ENCODE data around the gene TBC1D3I. TPM values are rescaled to one million over a fixed set of nuclear protein-coding genes. Genes with fewer than 3 reads are reported as not detected.

TBC1D3I gene
- total and polyA plus RNA-seq, 4 donors, result 0.11 to 0.17 TPM; not detected in 2

DNA sequence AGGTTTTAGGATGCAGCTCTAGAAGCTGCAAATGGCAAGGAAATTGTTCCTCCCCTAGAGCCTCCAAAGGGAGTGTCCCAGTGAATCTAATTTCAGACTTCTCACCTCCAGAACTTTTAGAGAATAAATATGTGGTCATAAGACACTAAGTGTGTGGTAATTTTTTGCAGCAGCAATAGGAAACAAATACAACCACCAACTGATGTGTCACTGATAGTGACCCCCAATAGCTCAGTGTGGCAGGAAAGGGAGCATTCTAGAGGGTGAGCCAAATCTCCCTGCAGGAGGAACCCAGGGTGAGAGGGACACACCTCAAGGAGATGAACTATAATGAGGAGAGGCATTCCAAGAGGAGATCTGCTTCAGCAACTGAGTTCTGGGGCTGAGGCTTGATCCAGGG is 49.5 kb downstream of the TBC1D3I start:
- TF ChIP-seq, protein P1, sequence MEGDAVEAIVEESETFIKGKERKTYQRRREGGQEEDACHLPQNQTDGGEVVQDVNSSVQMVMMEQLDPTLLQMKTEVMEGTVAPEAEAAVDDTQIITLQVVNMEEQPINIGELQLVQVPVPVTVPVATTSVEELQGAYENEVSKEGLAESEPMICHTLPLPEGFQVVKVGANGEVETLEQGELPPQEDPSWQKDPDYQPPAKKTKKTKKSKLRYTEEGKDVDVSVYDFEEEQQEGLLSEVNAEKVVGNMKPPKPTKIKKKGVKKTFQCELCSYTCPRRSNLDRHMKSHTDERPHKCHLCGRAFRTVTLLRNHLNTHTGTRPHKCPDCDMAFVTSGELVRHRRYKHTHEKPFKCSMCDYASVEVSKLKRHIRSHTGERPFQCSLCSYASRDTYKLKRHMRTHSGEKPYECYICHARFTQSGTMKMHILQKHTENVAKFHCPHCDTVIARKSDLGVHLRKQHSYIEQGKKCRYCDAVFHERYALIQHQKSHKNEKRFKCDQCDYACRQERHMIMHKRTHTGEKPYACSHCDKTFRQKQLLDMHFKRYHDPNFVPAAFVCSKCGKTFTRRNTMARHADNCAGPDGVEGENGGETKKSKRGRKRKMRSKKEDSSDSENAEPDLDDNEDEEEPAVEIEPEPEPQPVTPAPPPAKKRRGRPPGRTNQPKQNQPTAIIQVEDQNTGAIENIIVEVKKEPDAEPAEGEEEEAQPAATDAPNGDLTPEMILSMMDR (IDR thresholded peaks at IDR 0.05; ENCODE audit: low read depth, low read length, missing input control), result no peak
- TF ChIP-seq YY1 (IDR thresholded peaks at IDR 0.05), result no peak
- TF ChIP-seq, protein P2, sequence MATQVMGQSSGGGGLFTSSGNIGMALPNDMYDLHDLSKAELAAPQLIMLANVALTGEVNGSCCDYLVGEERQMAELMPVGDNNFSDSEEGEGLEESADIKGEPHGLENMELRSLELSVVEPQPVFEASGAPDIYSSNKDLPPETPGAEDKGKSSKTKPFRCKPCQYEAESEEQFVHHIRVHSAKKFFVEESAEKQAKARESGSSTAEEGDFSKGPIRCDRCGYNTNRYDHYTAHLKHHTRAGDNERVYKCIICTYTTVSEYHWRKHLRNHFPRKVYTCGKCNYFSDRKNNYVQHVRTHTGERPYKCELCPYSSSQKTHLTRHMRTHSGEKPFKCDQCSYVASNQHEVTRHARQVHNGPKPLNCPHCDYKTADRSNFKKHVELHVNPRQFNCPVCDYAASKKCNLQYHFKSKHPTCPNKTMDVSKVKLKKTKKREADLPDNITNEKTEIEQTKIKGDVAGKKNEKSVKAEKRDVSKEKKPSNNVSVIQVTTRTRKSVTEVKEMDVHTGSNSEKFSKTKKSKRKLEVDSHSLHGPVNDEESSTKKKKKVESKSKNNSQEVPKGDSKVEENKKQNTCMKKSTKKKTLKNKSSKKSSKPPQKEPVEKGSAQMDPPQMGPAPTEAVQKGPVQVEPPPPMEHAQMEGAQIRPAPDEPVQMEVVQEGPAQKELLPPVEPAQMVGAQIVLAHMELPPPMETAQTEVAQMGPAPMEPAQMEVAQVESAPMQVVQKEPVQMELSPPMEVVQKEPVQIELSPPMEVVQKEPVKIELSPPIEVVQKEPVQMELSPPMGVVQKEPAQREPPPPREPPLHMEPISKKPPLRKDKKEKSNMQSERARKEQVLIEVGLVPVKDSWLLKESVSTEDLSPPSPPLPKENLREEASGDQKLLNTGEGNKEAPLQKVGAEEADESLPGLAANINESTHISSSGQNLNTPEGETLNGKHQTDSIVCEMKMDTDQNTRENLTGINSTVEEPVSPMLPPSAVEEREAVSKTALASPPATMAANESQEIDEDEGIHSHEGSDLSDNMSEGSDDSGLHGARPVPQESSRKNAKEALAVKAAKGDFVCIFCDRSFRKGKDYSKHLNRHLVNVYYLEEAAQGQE (IDR thresholded peaks at IDR 0.05), result no peak
- no peak for TF ChIP-seq GABPA (IDR thresholded peaks at IDR 0.05 in 1 of 2, conservative IDR thresholded peaks at IDR 0.05 in 1 of 2)
- H3K27ac ChIP-seq (ENCODE audit: low read depth in 1 of 2, low read length in 2 of 2), result no peak overlapping the region
- no peaks in the 10 kb centered on the region for H3K36me3 ChIP-seq (ENCODE audit: control insufficient read depth in 4 of 4, insufficient read depth in 3 of 4, low read depth in 1 of 4, low read length in 3 of 4)
- H3K4me1 ChIP-seq (ENCODE audit: control insufficient read depth in 4 of 4, insufficient read depth in 4 of 4, low read length in 3 of 4), result no peaks in the 10 kb centered on the region
- no peak overlapping the region for H3K9ac ChIP-seq (ENCODE audit: low read depth in 1 of 2, low read length in 2 of 2)
- H3K27me3 ChIP-seq (ENCODE audit: control insufficient read depth in 4 of 4, insufficient read depth in 4 of 4, low read length in 3 of 4), result no peaks in the 10 kb centered on the region
- no peak for DNase-seq (ENCODE audit: low spot score)
- H3K9me3 ChIP-seq (ENCODE audit: control insufficient read depth in 4 of 4, low read length in 3 of 4), result peaks cover 0 to 2% (median 0%) of the 10 kb centered on the region in 4 donors
- no peak overlapping the region for H3K4me3 ChIP-seq (ENCODE audit: low read depth in 1 of 3, low read length in 3 of 3)

DNA sequence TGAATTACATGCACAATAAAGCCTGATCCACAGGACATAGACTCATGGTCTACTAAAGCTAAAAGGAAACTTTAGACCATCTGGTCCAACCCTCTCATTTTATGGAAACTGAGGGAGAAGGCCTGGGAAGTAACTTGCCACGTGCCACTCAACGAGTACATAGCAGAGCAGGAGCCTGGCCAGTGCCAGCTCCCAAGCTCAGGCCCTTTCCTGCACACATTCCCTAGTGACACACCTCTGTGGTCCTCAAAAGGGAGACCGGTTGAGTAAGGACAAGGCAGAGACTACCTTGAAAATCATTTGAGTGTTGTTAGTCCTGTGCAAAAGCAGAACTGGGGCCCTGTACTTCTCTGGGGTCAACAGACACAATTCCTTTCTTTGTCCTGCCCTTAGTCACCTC is 50.7 kb downstream of the TBC1D3I start:
- H3K27ac ChIP-seq (ENCODE audit: low read depth in 1 of 2, low read length in 2 of 2), result no peak overlapping the region
- no peak overlapping the region for H3K4me3 ChIP-seq (ENCODE audit: low read depth in 1 of 3, low read length in 3 of 3)
- H3K27me3 ChIP-seq (ENCODE audit: control insufficient read depth in 4 of 4, insufficient read depth in 4 of 4, low read length in 3 of 4), result no peaks in the 10 kb centered on the region
- no peak overlapping the region for H3K9ac ChIP-seq (ENCODE audit: low read depth in 1 of 2, low read length in 2 of 2)
- TF ChIP-seq EGR1 (IDR thresholded peaks at IDR 0.05; ENCODE audit: low read depth in 2 of 2) (no peak), HNF4A (conservative IDR thresholded peaks at IDR 0.05) (no peak), RXRA (IDR thresholded peaks at IDR 0.05) (no peak), RAD21 (IDR thresholded peaks at IDR 0.05) (no peak), HNF4G (IDR thresholded peaks at IDR 0.05) (no peak), SP1 (IDR thresholded peaks at IDR 0.05) (no peak), FOXA2 (IDR thresholded peaks at IDR 0.05) (no peak), NR2F2 (IDR thresholded peaks at IDR 0.05) (no peak), YY1 (IDR thresholded peaks at IDR 0.05) (no peak), GABPA (IDR thresholded peaks at IDR 0.05 in 1 of 2, conservative IDR thresholded peaks at IDR 0.05 in 1 of 2) (no peak), FOXA1 (IDR thresholded peaks at IDR 0.05) (no peak)
- TF ChIP-seq, protein P3, sequence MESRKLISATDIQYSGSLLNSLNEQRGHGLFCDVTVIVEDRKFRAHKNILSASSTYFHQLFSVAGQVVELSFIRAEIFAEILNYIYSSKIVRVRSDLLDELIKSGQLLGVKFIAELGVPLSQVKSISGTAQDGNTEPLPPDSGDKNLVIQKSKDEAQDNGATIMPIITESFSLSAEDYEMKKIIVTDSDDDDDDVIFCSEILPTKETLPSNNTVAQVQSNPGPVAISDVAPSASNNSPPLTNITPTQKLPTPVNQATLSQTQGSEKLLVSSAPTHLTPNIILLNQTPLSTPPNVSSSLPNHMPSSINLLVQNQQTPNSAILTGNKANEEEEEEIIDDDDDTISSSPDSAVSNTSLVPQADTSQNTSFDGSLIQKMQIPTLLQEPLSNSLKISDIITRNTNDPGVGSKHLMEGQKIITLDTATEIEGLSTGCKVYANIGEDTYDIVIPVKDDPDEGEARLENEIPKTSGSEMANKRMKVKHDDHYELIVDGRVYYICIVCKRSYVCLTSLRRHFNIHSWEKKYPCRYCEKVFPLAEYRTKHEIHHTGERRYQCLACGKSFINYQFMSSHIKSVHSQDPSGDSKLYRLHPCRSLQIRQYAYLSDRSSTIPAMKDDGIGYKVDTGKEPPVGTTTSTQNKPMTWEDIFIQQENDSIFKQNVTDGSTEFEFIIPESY (IDR thresholded peaks at IDR 0.05), result no peak
- TF ChIP-seq, protein P2 (IDR thresholded peaks at IDR 0.05), result no peak
- WGBS, result 83% methylated on average over 3 of the region's 3 CpGs
- no peaks in the 10 kb centered on the region for H3K36me3 ChIP-seq (ENCODE audit: control insufficient read depth in 4 of 4, insufficient read depth in 3 of 4, low read depth in 1 of 4, low read length in 3 of 4)
- no peak for DNase-seq (ENCODE audit: low spot score)
- no peaks in the 10 kb centered on the region for H3K4me1 ChIP-seq (ENCODE audit: control insufficient read depth in 4 of 4, insufficient read depth in 4 of 4, low read length in 3 of 4)
- H3K9me3 ChIP-seq (ENCODE audit: control insufficient read depth in 4 of 4, low read length in 3 of 4), result no peaks in the 10 kb centered on the region
